Keratinocyte (primary cell): Measurements from ENCODE around the gene ADAM15.

Experiments
- CTCF ChIP-seq, 3 experiments: IDR thresholded peaks in 1 of 3; conservative IDR thresholded peaks in 1 of 3; optimal IDR thresholded peaks in 1 of 3; 2 replicates in 2 of 3; 3 replicates in 1 of 3; pipeline versions ENCODE3 to v1.5.1; 2011; ENCODE audit warnings: low read length in 3 of 3, mild to moderate bottlenecking in 3 of 3, moderate library complexity in 2 of 3, control low read depth in 1 of 3, inconsistent platforms in 1 of 3; ENCODE audit not compliant: insufficient read depth in 2 of 3; ENCODE audit errors: extremely low read depth in 1 of 3
- EZH2 ChIP-seq: IDR thresholded peaks from one replicate; pipeline ENCODE4 v1.6.1; 2012; ENCODE audit warnings: inconsistent platforms, mild to moderate bottlenecking, low read length, moderate library complexity

DNA sequence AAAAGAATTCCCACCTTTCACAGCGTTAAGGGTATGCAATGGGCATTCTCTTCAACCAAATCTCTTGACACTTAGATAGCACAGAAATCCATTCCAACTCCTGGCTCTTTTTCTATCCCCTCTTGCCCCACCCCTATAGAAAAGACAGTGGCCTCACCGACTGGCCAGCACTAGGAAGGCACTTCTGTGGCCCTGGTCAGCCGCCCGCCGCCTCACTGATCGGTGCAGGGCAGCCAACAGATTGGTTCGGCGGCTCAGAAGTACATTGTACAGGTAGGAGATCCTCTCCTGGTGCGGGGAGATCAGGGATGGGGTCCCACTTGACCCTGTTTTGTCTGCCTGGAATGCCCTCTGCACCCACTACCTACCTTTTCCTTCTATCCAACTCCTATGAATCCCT lies 26.8 kb upstream of the ADAM15 start:
- TF ChIP-seq CTCF (optimal IDR thresholded peaks at IDR 0.05 in 1 of 3, IDR thresholded peaks at IDR 0.05 in 1 of 3, conservative IDR thresholded peaks at IDR 0.05 in 1 of 3; ENCODE audit: extremely low read depth in 1 of 3, insufficient read depth in 2 of 3, low read length in 3 of 3) (no peak), EZH2 (no peak)
